ENCODE results near the gene OGFR. TPM values are rescaled to one million over a fixed set of nuclear protein-coding genes. Genes with fewer than 3 reads are reported as not detected.

Gene OGFR
- total RNA-seq, 1 donor from 2014 or later = 7.0 TPM

- peak overlapping the region; percentile 5 for H3K4me3 Mint-ChIP-seq
- Histone ChIP-seq H3K27ac (no peak overlapping the region), H3K9ac (no peak overlapping the region), H3K79me2 (ENCODE audit: low read depth) (no peaks in the 10 kb centered on the region), H3K4me3 (no peak overlapping the region), H3F3A (ENCODE audit: low read depth) (no peaks in the 10 kb centered on the region), H4K20me1 (ENCODE audit: low read depth) (no peaks in the 10 kb centered on the region), H3K4me2 (no peak overlapping the region), H3K4me1 (peaks cover 9% of the 10 kb centered on the region), H2AFZ (replicated peaks) (no peak overlapping the region), H3K27me3 (no peaks in the 10 kb centered on the region), H3K36me3 (no peaks in the 10 kb centered on the region), H3K9me3 (ENCODE audit: low read depth) (no peaks in the 10 kb centered on the region)
- H3K4me1 Mint-ChIP-seq = peaks cover 51% of the 10 kb centered on the region
- H3K36me3 Mint-ChIP-seq = no peaks in the 10 kb centered on the region
- peak overlapping the region; percentile 70 for H3K27ac Mint-ChIP-seq
- peaks cover 12% of the 10 kb centered on the region for H3K27me3 Mint-ChIP-seq (ENCODE audit: insufficient read depth, low read depth)
- DNase-seq (ENCODE audit: low spot score) = no peak
- TF ChIP-seq EZH2 (IDR thresholded peaks at IDR 0.05) (no peak), EZH2phosphoT487 (IDR thresholded peaks at IDR 0.05) (no peak), CTCF (IDR thresholded peaks at IDR 0.05) (no peak)
- H3K9me3 Mint-ChIP-seq = no peaks in the 10 kb centered on the region
Observed at GRCh38 chr20:62769346-62770071, 35.1 kb upstream of the OGFR start.

- no peak overlapping the region for H3K4me2 ChIP-seq
- H3K9ac ChIP-seq = no peak overlapping the region
- Mint-ChIP-seq H3K4me3 (no peak overlapping the region), H3K9me3 (no peaks in the 10 kb centered on the region), H3K4me1 (peaks cover 54% of the 10 kb centered on the region), H3K36me3 (no peaks in the 10 kb centered on the region), H3K27ac (no peak overlapping the region), H3K27me3 (ENCODE audit: insufficient read depth, low read depth) (peaks cover 14% of the 10 kb centered on the region)
- no peak overlapping the region for H3K4me3 ChIP-seq
- no peak overlapping the region for H3K27ac ChIP-seq
- H2AFZ ChIP-seq (replicated peaks) = no peak overlapping the region
- H4K20me1 ChIP-seq (ENCODE audit: low read depth) = no peaks in the 10 kb centered on the region
- no peaks in the 10 kb centered on the region for H3K27me3 ChIP-seq
- H3K36me3 ChIP-seq = no peaks in the 10 kb centered on the region
- no peak for TF ChIP-seq CTCF (IDR thresholded peaks at IDR 0.05)
- no peak for TF ChIP-seq EZH2 (IDR thresholded peaks at IDR 0.05)
- H3K9me3 ChIP-seq (ENCODE audit: low read depth) = no peaks in the 10 kb centered on the region
- peaks cover 9% of the 10 kb centered on the region for H3K4me1 ChIP-seq
- H3K79me2 ChIP-seq (ENCODE audit: low read depth) = no peaks in the 10 kb centered on the region
- no peak for DNase-seq (ENCODE audit: low spot score)
- no peaks in the 10 kb centered on the region for H3F3A ChIP-seq (ENCODE audit: low read depth)
Observed at GRCh38 chr20:62770111-62770910, 34.3 kb upstream of the OGFR start.

DNA sequence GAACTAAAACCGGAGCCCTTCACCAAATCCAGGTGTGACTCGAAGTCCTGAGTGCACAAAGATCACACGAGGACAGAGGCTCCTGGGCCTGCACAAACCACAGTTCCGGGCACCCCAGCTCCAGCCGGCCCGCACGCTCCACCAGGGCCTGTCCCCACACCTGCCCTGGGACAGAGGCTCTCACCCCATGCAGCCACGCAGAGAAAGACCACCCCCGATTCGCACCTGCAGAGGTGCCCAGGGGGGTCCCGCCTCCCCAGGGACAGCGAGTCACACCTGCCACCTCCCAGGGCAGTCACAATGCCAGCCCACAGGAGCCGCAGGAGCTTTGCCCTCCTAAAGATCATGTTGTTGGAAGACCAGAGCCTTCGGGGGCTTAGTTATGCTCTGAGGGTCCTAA, 33.7 kb upstream of the OGFR start:
- H3F3A ChIP-seq (ENCODE audit: low read depth) = no peaks in the 10 kb centered on the region
- H3K27ac ChIP-seq = no peak overlapping the region
- no peaks in the 10 kb centered on the region for H3K27me3 ChIP-seq
- H3K9ac ChIP-seq = no peak overlapping the region
- DNase-seq (ENCODE audit: low spot score) = no peak
- TF ChIP-seq EZH2 (IDR thresholded peaks at IDR 0.05) = no peak
- TF ChIP-seq CTCF (IDR thresholded peaks at IDR 0.05) = no peak
- no peak for TF ChIP-seq EZH2phosphoT487 (IDR thresholded peaks at IDR 0.05)
- H3K27ac Mint-ChIP-seq = no peak overlapping the region
- no peaks in the 10 kb centered on the region for H3K9me3 Mint-ChIP-seq
- no peaks in the 10 kb centered on the region for H4K20me1 ChIP-seq (ENCODE audit: low read depth)
- H3K79me2 ChIP-seq (ENCODE audit: low read depth) = no peaks in the 10 kb centered on the region
- H2AFZ ChIP-seq (replicated peaks) = no peak overlapping the region
- H3K36me3 Mint-ChIP-seq = no peaks in the 10 kb centered on the region
- peaks cover 9% of the 10 kb centered on the region for H3K4me1 ChIP-seq
- H3K27me3 Mint-ChIP-seq (ENCODE audit: insufficient read depth, low read depth) = peaks cover 14% of the 10 kb centered on the region
- no peaks in the 10 kb centered on the region for H3K9me3 ChIP-seq (ENCODE audit: low read depth)
- H3K36me3 ChIP-seq = no peaks in the 10 kb centered on the region
- no peak overlapping the region for H3K4me2 ChIP-seq
- no peak overlapping the region for H3K4me3 ChIP-seq
- H3K4me3 Mint-ChIP-seq = no peak overlapping the region
- peaks cover 57% of the 10 kb centered on the region for H3K4me1 Mint-ChIP-seq

All from neural progenitor cell (in vitro differentiated cells).